Natural killer cell (primary cell): ENCODE data around the gene SLC26A5. TPM values are rescaled to one million over a fixed set of nuclear protein-coding genes. Genes with fewer than 3 reads are reported as not detected.

ENCODE experiments used
- ATAC-seq, 3 donors: fragments of 150-1000 bp in 2 of 3; fragments of 200-7000 bp in 1 of 3; cut with Tn5 transposase; 1 replicate in 1 of 3; 2 replicates in 2 of 3; pipeline ENCODE4 v1.10.0; 2021; ENCODE audit warnings: mild to moderate bottlenecking in 2 of 3, moderate library complexity in 2 of 3
- DNase-seq, 2 donors: peaks; one replicate each; pipeline versions ENCODE4 v3.0.0 to v3.0.0-alpha.2; 2013 to 2021; ENCODE audit warnings: mixed read lengths in 1 of 2
- H3K27ac ChIP-seq: one replicate; pipeline ENCODE4 v1.5.1; 2013; ENCODE audit warnings: mild to moderate bottlenecking, low read length
- H3K27me3 ChIP-seq: one replicate; pipeline ENCODE4 v1.6.1; 2013; ENCODE audit warnings: low read length; ENCODE audit not compliant: control insufficient read depth, insufficient read depth
- H3K36me3 ChIP-seq: one replicate; pipeline ENCODE4 v1.6.1; 2013; ENCODE audit warnings: low read length; ENCODE audit not compliant: control insufficient read depth, insufficient read depth
- H3K4me1 ChIP-seq: one replicate; pipeline ENCODE4 v1.6.1; 2013; ENCODE audit warnings: low read length; ENCODE audit not compliant: control insufficient read depth, insufficient read depth
- H3K4me3 ChIP-seq: one replicate; pipeline ENCODE4 v1.5.1; 2013; ENCODE audit warnings: low read length
- H3K9me3 ChIP-seq: one replicate; pipeline ENCODE4 v1.6.1; 2013; ENCODE audit warnings: low read length; ENCODE audit not compliant: control insufficient read depth, insufficient read depth
- H3K27ac Mint-ChIP-seq, 2 donors: one replicate each; pipeline ENCODE4 v1.8.0; 2022; ENCODE audit warnings: mild to moderate bottlenecking in 2 of 2, mixed read lengths in 2 of 2, moderate library complexity in 1 of 2
- H3K27me3 Mint-ChIP-seq, 2 donors: one replicate each; pipeline ENCODE4 v1.8.0; 2022; ENCODE audit warnings: low read depth in 2 of 2, mixed read lengths in 2 of 2
- H3K36me3 Mint-ChIP-seq: one replicate; pipeline ENCODE4 v1.8.0; 2022; ENCODE audit warnings: mixed read lengths
- H3K4me1 Mint-ChIP-seq, 2 donors: one replicate each; pipeline ENCODE4 v1.8.0; 2022; ENCODE audit warnings: mixed read lengths in 2 of 2
- H3K4me3 Mint-ChIP-seq: one replicate; pipeline ENCODE4 v1.8.0; 2022; ENCODE audit warnings: mild to moderate bottlenecking, moderate library complexity, mixed read lengths
- H3K9me3 Mint-ChIP-seq, 2 donors: one replicate each; pipeline ENCODE4 v1.8.0; 2022; ENCODE audit warnings: mixed read lengths in 2 of 2
- WGBS: methylation state at CpG from one replicate; pipeline ENCODE4 v1.1.7; 2013; ENCODE audit warnings: missing lambda C conversion rate; ENCODE audit not compliant: insufficient coverage; 5-methylcytosine and 5-hydroxymethylcytosine counted together
- intact Hi-C: fragments of 100-400 bp; cut with micrococcal nuclease; formaldehyde crosslinking; loops from one replicate; pipeline ENCODE4 v1.14.2; 2022
- total RNA-seq, 4 donors: library from RNA; stranded (reverse); fragments of 120-200 nt in 1 of 4; gene quantifications; one replicate each; pipeline versions ENCODE4 v1.2.3 to v1.2.4, GENCODE V29; 2013 to 2022
- TF ChIP-seq, protein P1 (sequence below): fragments of 200-600 bp; IDR thresholded peaks from one replicate; pipeline ENCODE4 v1.8.0; 2022; ENCODE audit warnings: antibody characterized with exemption

Gene SLC26A5
- total RNA-seq, 3 donors from 2014 or later (not counting 1 experiment from before 2014, with no cell fraction given), result 0.30 TPM; not detected in 2

DNA sequence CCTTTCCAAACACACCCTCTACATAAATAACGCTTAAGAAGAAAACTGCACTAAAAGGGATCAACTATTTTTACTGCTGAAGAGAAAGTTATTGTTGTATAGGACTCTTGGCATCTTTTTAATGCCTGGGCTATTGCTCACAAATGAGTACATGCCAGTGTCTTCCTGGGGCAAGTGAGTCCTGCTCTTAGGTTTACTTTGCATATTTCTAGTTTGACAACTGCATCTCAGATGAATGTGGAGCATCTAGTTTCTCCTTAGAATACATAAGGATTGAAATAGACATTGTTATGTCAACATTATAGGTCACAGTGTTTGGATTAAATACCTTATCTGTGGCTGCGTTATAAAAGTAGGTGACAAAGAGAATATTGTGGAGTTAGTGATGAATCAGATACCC is 54.0 kb downstream of the SLC26A5 start:
- Mint-ChIP-seq H3K9me3 (no peaks in the 10 kb centered on the region), H3K4me1 (no peaks in the 10 kb centered on the region), H3K4me3 (no peak overlapping the region), H3K36me3 (no peaks in the 10 kb centered on the region), H3K27me3 (peaks cover 2 to 18% of the 10 kb centered on the region in 2 donors), H3K27ac (no peak overlapping the region)
- no peak for DNase-seq
- ATAC-seq, result no peak
- Histone ChIP-seq H3K4me3 (no peak overlapping the region), H3K36me3 (no peaks in the 10 kb centered on the region), H3K9me3 (no peaks in the 10 kb centered on the region), H3K27ac (no peak overlapping the region), H3K27me3 (no peaks in the 10 kb centered on the region), H3K4me1 (no peaks in the 10 kb centered on the region)
- intact Hi-C loops, result no loop called here
- TF ChIP-seq, protein P1, sequence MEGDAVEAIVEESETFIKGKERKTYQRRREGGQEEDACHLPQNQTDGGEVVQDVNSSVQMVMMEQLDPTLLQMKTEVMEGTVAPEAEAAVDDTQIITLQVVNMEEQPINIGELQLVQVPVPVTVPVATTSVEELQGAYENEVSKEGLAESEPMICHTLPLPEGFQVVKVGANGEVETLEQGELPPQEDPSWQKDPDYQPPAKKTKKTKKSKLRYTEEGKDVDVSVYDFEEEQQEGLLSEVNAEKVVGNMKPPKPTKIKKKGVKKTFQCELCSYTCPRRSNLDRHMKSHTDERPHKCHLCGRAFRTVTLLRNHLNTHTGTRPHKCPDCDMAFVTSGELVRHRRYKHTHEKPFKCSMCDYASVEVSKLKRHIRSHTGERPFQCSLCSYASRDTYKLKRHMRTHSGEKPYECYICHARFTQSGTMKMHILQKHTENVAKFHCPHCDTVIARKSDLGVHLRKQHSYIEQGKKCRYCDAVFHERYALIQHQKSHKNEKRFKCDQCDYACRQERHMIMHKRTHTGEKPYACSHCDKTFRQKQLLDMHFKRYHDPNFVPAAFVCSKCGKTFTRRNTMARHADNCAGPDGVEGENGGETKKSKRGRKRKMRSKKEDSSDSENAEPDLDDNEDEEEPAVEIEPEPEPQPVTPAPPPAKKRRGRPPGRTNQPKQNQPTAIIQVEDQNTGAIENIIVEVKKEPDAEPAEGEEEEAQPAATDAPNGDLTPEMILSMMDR, result no peak
- WGBS, result no CpG with 5 or more reads among the region's 2 CpGs

DNA sequence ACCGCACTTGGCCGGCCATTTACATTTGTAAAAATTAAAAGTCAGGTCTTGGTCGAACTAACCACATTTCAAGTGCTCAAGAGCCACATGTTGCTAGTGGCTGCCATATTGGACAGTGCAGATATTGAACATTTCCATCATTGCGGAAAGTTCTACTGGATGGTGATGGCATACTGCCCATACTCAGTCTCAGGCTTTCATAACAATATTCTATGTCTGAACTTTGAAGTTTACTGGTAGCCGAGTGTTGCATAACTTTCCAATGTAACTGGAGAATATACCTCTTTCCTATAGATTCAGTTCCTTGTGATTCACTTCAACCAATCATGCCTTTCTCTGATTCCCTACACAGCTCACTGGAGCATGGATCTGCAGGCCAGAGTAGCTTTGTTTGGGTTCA is 54.9 kb downstream of the SLC26A5 start:
- no peaks in the 10 kb centered on the region for H3K9me3 ChIP-seq
- 93% methylated on average over 5 of the region's 5 CpGs for WGBS

DNA sequence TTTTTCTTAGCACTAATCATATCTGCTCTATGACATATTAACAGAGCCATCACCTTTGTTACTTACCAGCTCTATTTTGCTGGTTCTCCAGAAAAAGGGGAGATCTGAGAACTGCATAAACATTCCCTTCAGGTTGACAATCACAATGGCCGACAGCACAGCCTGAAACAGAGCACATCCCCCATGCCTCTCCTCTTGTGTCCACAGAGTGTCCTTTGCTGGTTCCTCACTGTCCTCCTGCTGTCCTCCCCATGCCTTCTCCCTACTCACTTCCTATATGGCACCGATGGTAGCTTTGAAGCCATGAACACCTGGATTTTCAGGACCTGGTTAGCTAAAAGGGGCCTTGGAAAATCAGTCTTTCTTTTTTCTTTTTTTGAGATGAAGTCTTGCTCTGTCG is 56.7 kb downstream of the SLC26A5 start:
- Mint-ChIP-seq H3K9me3 (no peaks in the 10 kb centered on the region), H3K27me3 (peaks cover 2 to 18% of the 10 kb centered on the region in 2 donors), H3K36me3 (no peaks in the 10 kb centered on the region), H3K27ac (no peak overlapping the region), H3K4me3 (no peak overlapping the region), H3K4me1 (no peaks in the 10 kb centered on the region)
- intact Hi-C loops, result no loop called here
- 91% methylated on average over 3 of the region's 3 CpGs for WGBS
- no peaks in the 10 kb centered on the region for H3K9me3 ChIP-seq
- H3K27me3 ChIP-seq, result no peaks in the 10 kb centered on the region
- no peak for ATAC-seq
- H3K4me1 ChIP-seq, result no peaks in the 10 kb centered on the region
- TF ChIP-seq, protein P1, result no peak
- H3K27ac ChIP-seq, result no peak overlapping the region
- H3K4me3 ChIP-seq, result no peak overlapping the region
- H3K36me3 ChIP-seq, result no peaks in the 10 kb centered on the region
- no peak for DNase-seq

More for the DNA sequence above, 54.9 kb downstream of the SLC26A5 start:
- TF ChIP-seq, protein P1, result no peak
- Histone ChIP-seq H3K4me3 (no peak overlapping the region), H3K27ac (no peak overlapping the region), H3K36me3 (no peaks in the 10 kb centered on the region), H3K4me1 (no peaks in the 10 kb centered on the region), H3K27me3 (no peaks in the 10 kb centered on the region)
- Mint-ChIP-seq H3K27ac (no peak overlapping the region), H3K9me3 (no peaks in the 10 kb centered on the region), H3K27me3 (peaks cover 2 to 18% of the 10 kb centered on the region in 2 donors), H3K4me1 (no peaks in the 10 kb centered on the region), H3K36me3 (no peaks in the 10 kb centered on the region), H3K4me3 (no peak overlapping the region)
- ATAC-seq (no peak), DNase-seq (no peak)
- intact Hi-C loops, result no loop called here

DNA sequence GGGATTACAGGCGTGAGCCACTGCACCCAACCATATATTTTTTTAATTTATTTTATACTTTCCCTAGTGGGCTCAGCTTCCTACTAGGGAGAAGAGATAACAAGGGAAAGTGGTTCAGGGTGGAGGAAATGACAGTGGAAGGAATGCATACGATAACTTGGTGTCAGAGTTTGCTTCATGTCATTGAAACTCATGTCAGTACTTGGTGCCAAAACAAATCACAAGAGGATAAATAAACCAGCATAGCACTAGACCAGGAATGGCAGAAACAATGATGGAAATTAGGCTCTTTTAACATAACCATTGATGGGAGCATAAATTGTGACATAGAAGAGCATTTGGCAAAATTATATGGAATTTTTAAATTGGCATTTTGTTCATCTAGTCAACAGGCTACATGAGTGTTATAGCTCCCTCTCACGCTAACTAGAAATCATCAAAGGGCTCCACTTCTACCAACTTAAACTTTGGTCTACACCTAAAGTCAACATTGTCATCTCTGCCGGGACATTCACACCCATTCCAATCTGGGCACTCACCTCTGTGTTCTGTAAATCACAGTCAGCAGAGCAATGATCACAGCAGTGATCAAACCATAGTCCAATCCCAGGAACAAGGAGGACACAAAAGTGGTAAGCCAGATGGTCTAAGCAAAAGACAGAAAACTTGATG is 57.4 kb downstream of the SLC26A5 start:
- no peak overlapping the region for H3K4me3 ChIP-seq
- ATAC-seq (no peak), DNase-seq (no peak)
- no peak overlapping the region for H3K27ac ChIP-seq
- Mint-ChIP-seq H3K27ac (no peak overlapping the region), H3K27me3 (peaks cover 2 to 18% of the 10 kb centered on the region in 2 donors), H3K9me3 (no peaks in the 10 kb centered on the region), H3K4me1 (no peaks in the 10 kb centered on the region), H3K36me3 (no peaks in the 10 kb centered on the region), H3K4me3 (no peak overlapping the region)
- 83% methylated on average over 4 of the region's 4 CpGs for WGBS
- H3K4me1 ChIP-seq, result no peaks in the 10 kb centered on the region
- no peaks in the 10 kb centered on the region for H3K9me3 ChIP-seq
- intact Hi-C loops, result no loop called here
- TF ChIP-seq, protein P1, result no peak
- H3K36me3 ChIP-seq, result no peaks in the 10 kb centered on the region
- no peaks in the 10 kb centered on the region for H3K27me3 ChIP-seq
